ENCODE measurements around the gene ARID1B. TPM values are rescaled to one million over a fixed set of nuclear protein-coding genes. Genes with fewer than 3 reads are reported as not detected.

ARID1B gene
- total RNA-seq, 1 experiment from 2014 or later: 86.3 TPM

- POLR2A ChIA-PET (ENCODE audit: low non-redundant PET): no interaction called here
- Histone ChIP-seq H3K36me3 (ENCODE audit: insufficient read depth, low read length, poor library complexity, severe bottlenecking) (no peaks in the 10 kb centered on the region), H3K4me3 (ENCODE audit: low read depth, low read length, poor library complexity, severe bottlenecking) (no peak overlapping the region), H3K27me3 (replicated peaks; ENCODE audit: insufficient read depth, low read depth, low read length, poor library complexity) (no peaks in the 10 kb centered on the region), H3K9me3 (ENCODE audit: low read depth, low read length, poor library complexity, severe bottlenecking) (no peaks in the 10 kb centered on the region), H3K4me1 (ENCODE audit: insufficient read depth, low read length, poor library complexity, severe bottlenecking) (peaks cover 34% of the 10 kb centered on the region), H3K27ac (ENCODE audit: low read depth, low read length, poor library complexity, severe bottlenecking) (no peak overlapping the region)
- DNase-seq (ENCODE audit: low spot score): no peak
- CTCF ChIA-PET: no interaction called here
- intact Hi-C loops (cut with micrococcal nuclease; ENCODE audit: unreplicated experiment): no loop called here
- TF ChIP-seq CTCF (conservative IDR thresholded peaks at IDR 0.05; ENCODE audit: low read depth, low read length): no peak
- TF ChIP-seq EZH2 (IDR thresholded peaks at IDR 0.05; ENCODE audit: borderline replicate concordance, low read depth, low read length, poor library complexity, severe bottlenecking): no peak
- BruUV-seq (replicated peaks): no TSS peak
Measured at GRCh38 chr6:156954816-156955215, 177.6 kb downstream of the ARID1B start.

GRCh38 chr6:156955494-156956183 lies 178.5 kb downstream of the ARID1B start:
- POLR2A ChIA-PET (ENCODE audit: low non-redundant PET): no interaction called here
- CTCF ChIA-PET: no interaction called here

GRCh38 chr6:156956286-156956685 lies 179.1 kb downstream of the ARID1B start:
- BruUV-seq (replicated peaks): no TSS peak
- CTCF ChIA-PET: no interaction called here
- POLR2A ChIA-PET (ENCODE audit: low non-redundant PET): no interaction called here
- Histone ChIP-seq H3K27ac (ENCODE audit: low read depth, low read length, poor library complexity, severe bottlenecking) (no peak overlapping the region), H3K36me3 (ENCODE audit: insufficient read depth, low read length, poor library complexity, severe bottlenecking) (no peaks in the 10 kb centered on the region), H3K4me3 (ENCODE audit: low read depth, low read length, poor library complexity, severe bottlenecking) (no peak overlapping the region), H3K27me3 (replicated peaks; ENCODE audit: insufficient read depth, low read depth, low read length, poor library complexity) (no peaks in the 10 kb centered on the region), H3K9me3 (ENCODE audit: low read depth, low read length, poor library complexity, severe bottlenecking) (no peaks in the 10 kb centered on the region), H3K4me1 (ENCODE audit: insufficient read depth, low read length, poor library complexity, severe bottlenecking) (peaks cover 34% of the 10 kb centered on the region)
- DNase-seq (ENCODE audit: low spot score): no peak
- TF ChIP-seq EZH2 (IDR thresholded peaks at IDR 0.05; ENCODE audit: borderline replicate concordance, low read depth, low read length, poor library complexity, severe bottlenecking) (no peak), CTCF (conservative IDR thresholded peaks at IDR 0.05; ENCODE audit: low read depth, low read length) (no peak)
- intact Hi-C loops (cut with micrococcal nuclease; ENCODE audit: unreplicated experiment): no loop called here

More at GRCh38 chr6:156955494-156956183, 178.5 kb downstream of the ARID1B start:
- BruUV-seq (replicated peaks): no TSS peak
- Histone ChIP-seq H3K9me3 (ENCODE audit: low read depth, low read length, poor library complexity, severe bottlenecking) (no peaks in the 10 kb centered on the region), H3K4me1 (ENCODE audit: insufficient read depth, low read length, poor library complexity, severe bottlenecking) (peaks cover 34% of the 10 kb centered on the region), H3K4me3 (ENCODE audit: low read depth, low read length, poor library complexity, severe bottlenecking) (no peak overlapping the region), H3K36me3 (ENCODE audit: insufficient read depth, low read length, poor library complexity, severe bottlenecking) (no peaks in the 10 kb centered on the region), H3K27ac (ENCODE audit: low read depth, low read length, poor library complexity, severe bottlenecking) (no peak overlapping the region), H3K27me3 (replicated peaks; ENCODE audit: insufficient read depth, low read depth, low read length, poor library complexity) (no peaks in the 10 kb centered on the region)
- intact Hi-C loops (cut with micrococcal nuclease; ENCODE audit: unreplicated experiment): no loop called here
- DNase-seq (ENCODE audit: low spot score): no peak
- TF ChIP-seq EZH2 (IDR thresholded peaks at IDR 0.05; ENCODE audit: borderline replicate concordance, low read depth, low read length, poor library complexity, severe bottlenecking) (no peak), CTCF (conservative IDR thresholded peaks at IDR 0.05; ENCODE audit: low read depth, low read length) (no peak)
